Measurements from ENCODE around the gene NRCAM. TPM values are rescaled to one million over a fixed set of nuclear protein-coding genes. Genes with fewer than 3 reads are reported as not detected.
"Not testable (repeated sequence)": the region's sequence is repeated elsewhere in the genome, so short reads cannot be mapped to it uniquely, and the experiment has no call there.

Gene NRCAM
- total RNA-seq, 1 donor from 2014 or later = 7.9 TPM

GRCh38 chr7:108403597-108404217 is 52.5 kb downstream of the NRCAM start:
- no peaks in the 10 kb centered on the region for H3K4me1 ChIP-seq
- no peak overlapping the region for H3K4me3 ChIP-seq
- DNase-seq (ENCODE audit: extremely low spot score in 2 of 2) = no peak
- no peaks in the 10 kb centered on the region for H3K36me3 ChIP-seq
- no peaks in the 10 kb centered on the region for H3K9me3 ChIP-seq
- intact Hi-C loops (cut with DNase I) = no loop called here
- no peak overlapping the region for H3K27ac ChIP-seq
- TF ChIP-seq POLR2A (IDR thresholded peaks at IDR 0.05) = no peak
- TF ChIP-seq CTCF (IDR thresholded peaks at IDR 0.05) = no peak
- TF ChIP-seq POLR2AphosphoS5 (IDR thresholded peaks at IDR 0.05; ENCODE audit: insufficient read depth in 1 of 2, low read depth in 1 of 2) = no peak
- H3K27me3 ChIP-seq = no peaks in the 10 kb centered on the region

GRCh38 chr7:108402865-108403264 is 53.4 kb downstream of the NRCAM start:
- TF ChIP-seq CTCF (IDR thresholded peaks at IDR 0.05) (no peak), POLR2AphosphoS5 (IDR thresholded peaks at IDR 0.05; ENCODE audit: insufficient read depth in 1 of 2, low read depth in 1 of 2) (no peak), POLR2A (IDR thresholded peaks at IDR 0.05) (no peak)
- Histone ChIP-seq H3K27me3 (no peaks in the 10 kb centered on the region), H3K9me3 (no peaks in the 10 kb centered on the region), H3K36me3 (no peaks in the 10 kb centered on the region), H3K4me3 (no peak overlapping the region), H3K27ac (no peak overlapping the region), H3K4me1 (no peaks in the 10 kb centered on the region)
- intact Hi-C loops (cut with DNase I) = no loop called here
- DNase-seq (ENCODE audit: extremely low spot score in 2 of 2) = no peak

- no peak for DNase-seq (ENCODE audit: extremely low spot score in 2 of 2)
- no peaks in the 10 kb centered on the region for H3K9me3 ChIP-seq
- no peak for TF ChIP-seq POLR2AphosphoS5 (IDR thresholded peaks at IDR 0.05; ENCODE audit: insufficient read depth in 1 of 2, low read depth in 1 of 2)
- TF ChIP-seq CTCF (IDR thresholded peaks at IDR 0.05) = no peak
- TF ChIP-seq POLR2A (IDR thresholded peaks at IDR 0.05) = no peak
- H3K27me3 ChIP-seq = no peaks in the 10 kb centered on the region
- intact Hi-C loops (cut with DNase I) = no loop called here
- H3K27ac ChIP-seq = no peak overlapping the region
- no peaks in the 10 kb centered on the region for H3K36me3 ChIP-seq
- H3K4me1 ChIP-seq = no peaks in the 10 kb centered on the region
- no peak overlapping the region for H3K4me3 ChIP-seq
Observed at GRCh38 chr7:108396080-108396479, 60.2 kb downstream of the NRCAM start.

GRCh38 chr7:108395426-108395825 is 60.8 kb downstream of the NRCAM start:
- Histone ChIP-seq H3K4me1 (no peaks in the 10 kb centered on the region), H3K27me3 (no peaks in the 10 kb centered on the region), H3K36me3 (no peaks in the 10 kb centered on the region), H3K4me3 (no peak overlapping the region), H3K27ac (no peak overlapping the region), H3K9me3 (no peaks in the 10 kb centered on the region)
- intact Hi-C loops (cut with DNase I) = no loop called here
- TF ChIP-seq POLR2AphosphoS5 (IDR thresholded peaks at IDR 0.05; ENCODE audit: insufficient read depth in 1 of 2, low read depth in 1 of 2) = no peak
- no peak for TF ChIP-seq POLR2A (IDR thresholded peaks at IDR 0.05)
- TF ChIP-seq CTCF (IDR thresholded peaks at IDR 0.05) = no peak
- DNase-seq (ENCODE audit: extremely low spot score in 2 of 2) = no peak

GRCh38 chr7:108393097-108393496 is 63.1 kb downstream of the NRCAM start:
- H3K27ac ChIP-seq; H3K4me1 ChIP-seq; H3K4me3 ChIP-seq; H3K36me3 ChIP-seq; intact Hi-C loops (cut with DNase I); H3K27me3 ChIP-seq; DNase-seq (ENCODE audit: extremely low spot score in 2 of 2); H3K9me3 ChIP-seq: not testable (repeated sequence)

- DNase-seq (ENCODE audit: extremely low spot score in 2 of 2); H3K36me3 ChIP-seq; H3K27ac ChIP-seq; H3K9me3 ChIP-seq; H3K4me1 ChIP-seq; intact Hi-C loops (cut with DNase I); H3K27me3 ChIP-seq; H3K4me3 ChIP-seq: not testable (repeated sequence)
Observed at GRCh38 chr7:108387686-108388085, 68.5 kb downstream of the NRCAM start.

Data from vagina (tissue), 2 donors.